Parathyroid adenoma (tissue), 2 donors: Measurements from ENCODE around the gene SIL1.

Source experiments
- H2AFZ ChIP-seq: fragments of 300-600 bp; sonication (generic); one replicate; pipeline ENCODE4 v1.7.0; 2017; ENCODE audit warnings: antibody characterized with exemption, mild to moderate bottlenecking
- H3K27ac ChIP-seq: fragments of 300-600 bp; sonication (generic); one replicate; pipeline ENCODE4 v1.7.0; 2017
- H3K27me3 ChIP-seq: fragments of 300-600 bp; sonication (generic); one replicate; pipeline ENCODE4 v1.7.0; 2017; ENCODE audit warnings: low read length; ENCODE audit not compliant: control insufficient read depth, insufficient read depth
- H3K36me3 ChIP-seq: fragments of 300-600 bp; sonication (generic); one replicate; pipeline ENCODE4 v1.7.0; 2017; ENCODE audit warnings: low read length; ENCODE audit not compliant: control insufficient read depth, insufficient read depth
- H3K4me1 ChIP-seq: fragments of 300-600 bp; sonication (generic); one replicate; pipeline ENCODE4 v1.7.0; 2017; ENCODE audit warnings: control low read depth
- H3K4me2 ChIP-seq: fragments of 300-600 bp; sonication (generic); one replicate; pipeline ENCODE4 v1.7.0; 2017; ENCODE audit warnings: low read length
- H3K4me3 ChIP-seq: fragments of 300-600 bp; sonication (generic); one replicate; pipeline ENCODE4 v1.7.0; 2017; ENCODE audit warnings: low read depth, low read length
- H3K79me2 ChIP-seq: fragments of 300-600 bp; sonication (generic); one replicate; pipeline ENCODE4 v1.7.0; 2017; ENCODE audit warnings: control low read depth
- H3K9ac ChIP-seq: fragments of 300-600 bp; sonication (generic); one replicate; pipeline ENCODE4 v1.7.0; 2017; ENCODE audit warnings: mild to moderate bottlenecking
- H3K9me3 ChIP-seq: fragments of 300-600 bp; sonication (generic); one replicate; pipeline ENCODE4 v1.7.0; 2017; ENCODE audit warnings: low read length; ENCODE audit not compliant: control insufficient read depth
- CTCF ChIP-seq: fragments of 300-600 bp; sonication (generic); IDR thresholded peaks from one replicate; pipeline ENCODE4 v1.7.0; 2017; ENCODE audit warnings: antibody characterized with exemption, mild to moderate bottlenecking
- donor health status: primary hyperparathyroidism.

SIL1 gene

GRCh38 chr5:139140591-139141071 lies 57.5 kb downstream of the SIL1 start:
- peaks cover 31% of the 10 kb centered on the region for H3K4me1 ChIP-seq
- no peaks in the 10 kb centered on the region for H3K27me3 ChIP-seq
- no peaks in the 10 kb centered on the region for H3K9me3 ChIP-seq
- H3K9ac ChIP-seq = no peak overlapping the region
- peak overlapping the region; percentile 10 for H2AFZ ChIP-seq
- no peak for TF ChIP-seq CTCF
- no peak overlapping the region for H3K4me3 ChIP-seq
- no peak overlapping the region for H3K4me2 ChIP-seq
- H3K36me3 ChIP-seq = no peaks in the 10 kb centered on the region
- H3K79me2 ChIP-seq = peaks cover 11% of the 10 kb centered on the region
- H3K27ac ChIP-seq = no peak overlapping the region

- Histone ChIP-seq H3K9me3 (no peaks in the 10 kb centered on the region), H3K36me3 (no peaks in the 10 kb centered on the region), H3K9ac (no peak overlapping the region), H3K27ac (no peak overlapping the region), H3K4me3 (no peak overlapping the region), H3K4me2 (no peak overlapping the region), H3K4me1 (peaks cover 31% of the 10 kb centered on the region), H3K27me3 (no peaks in the 10 kb centered on the region), H2AFZ (no peak overlapping the region), H3K79me2 (peaks cover 4% of the 10 kb centered on the region)
- TF ChIP-seq CTCF = no peak
Observed at GRCh38 chr5:139138809-139139208, 59.4 kb downstream of the SIL1 start.

- no peak for TF ChIP-seq CTCF
- peaks cover 31% of the 10 kb centered on the region for H3K4me1 ChIP-seq
- no peak overlapping the region for H3K4me3 ChIP-seq
- H2AFZ ChIP-seq = no peak overlapping the region
- peaks cover 4% of the 10 kb centered on the region for H3K79me2 ChIP-seq
- no peak overlapping the region for H3K27ac ChIP-seq
- H3K9me3 ChIP-seq = no peaks in the 10 kb centered on the region
- H3K4me2 ChIP-seq = no peak overlapping the region
- no peaks in the 10 kb centered on the region for H3K27me3 ChIP-seq
- no peak overlapping the region for H3K9ac ChIP-seq
- H3K36me3 ChIP-seq = no peaks in the 10 kb centered on the region
Observed at GRCh38 chr5:139138109-139138508, 60.1 kb downstream of the SIL1 start.

- Histone ChIP-seq H3K4me2 (no peak overlapping the region), H3K27ac (no peak overlapping the region), H3K9me3 (no peaks in the 10 kb centered on the region), H3K4me3 (no peak overlapping the region), H3K4me1 (peaks cover 31% of the 10 kb centered on the region), H3K9ac (no peak overlapping the region), H3K36me3 (no peaks in the 10 kb centered on the region), H3K79me2 (peaks cover 4% of the 10 kb centered on the region), H2AFZ (no peak overlapping the region), H3K27me3 (no peaks in the 10 kb centered on the region)
- peak; percentile 6 for TF ChIP-seq CTCF
Observed at GRCh38 chr5:139137697-139138096, 60.5 kb downstream of the SIL1 start.

- no peaks in the 10 kb centered on the region for H3K27me3 ChIP-seq
Observed at GRCh38 chr5:139134906-139135305, 63.3 kb downstream of the SIL1 start.

More at GRCh38 chr5:139134906-139135305, 63.3 kb downstream of the SIL1 start:
- no peak overlapping the region for H3K27ac ChIP-seq
- no peak overlapping the region for H3K4me2 ChIP-seq
- peaks cover 4% of the 10 kb centered on the region for H3K79me2 ChIP-seq
- H2AFZ ChIP-seq = no peak overlapping the region
- H3K36me3 ChIP-seq = no peaks in the 10 kb centered on the region
- H3K4me1 ChIP-seq = peaks cover 23% of the 10 kb centered on the region
- no peak overlapping the region for H3K4me3 ChIP-seq
- TF ChIP-seq CTCF = no peak
- H3K9ac ChIP-seq = no peak overlapping the region
- H3K9me3 ChIP-seq = no peaks in the 10 kb centered on the region
